H1 (cell line): ENCODE results near the gene BCL3. TPM values are rescaled to one million over a fixed set of nuclear protein-coding genes. Genes with fewer than 3 reads are reported as not detected.

Experiments
- BCL11A ChIP-seq, 2 experiments: IDR thresholded peaks; one replicate each; pipeline ENCODE4 v1.6.1; 2011; ENCODE audit warnings: low read depth in 2 of 2, low read length in 2 of 2, mild to moderate bottlenecking in 2 of 2
- CHD2 ChIP-seq: IDR thresholded peaks from 2 replicates; pipeline ENCODE4 v1.6.1; 2012; ENCODE audit warnings: low read length, improper control_type of control experiment
- CTCF ChIP-seq, 3 experiments: IDR thresholded peaks; 1 replicate in 2 of 3; 2 replicates in 1 of 3; pipeline versions ENCODE4 v1.5.1 to v1.6.1; 2011; ENCODE audit warnings: low read length in 3 of 3, mild to moderate bottlenecking in 3 of 3, inconsistent platforms in 2 of 3, low read depth in 1 of 3, moderate library complexity in 1 of 3; ENCODE audit not compliant: insufficient read depth in 1 of 3; ENCODE audit errors: control extremely low read depth in 1 of 3
- FOSL1 ChIP-seq: IDR thresholded peaks from 2 replicates; pipeline ENCODE4 v1.6.1; 2011; ENCODE audit warnings: mild to moderate bottlenecking, low read depth, low read length, moderate library complexity; ENCODE audit not compliant: insufficient read depth
- KDM1A ChIP-seq: fragments of 200-600, 300-600 bp; sonication (generic); IDR thresholded peaks from 2 replicates; pipeline ENCODE4 v1.7.1; 2016; ENCODE audit warnings: mild to moderate bottlenecking, low read length, borderline replicate concordance
- KDM4A ChIP-seq: IDR thresholded peaks from one replicate; pipeline ENCODE4 v1.7.1; 2012; ENCODE audit warnings: low read depth, mild to moderate bottlenecking, moderate library complexity, low read length, inconsistent platforms; ENCODE audit not compliant: severe bottlenecking
- MAX ChIP-seq: IDR thresholded peaks from 2 replicates; pipeline ENCODE4 v1.6.1; 2012; ENCODE audit warnings: inconsistent platforms
- POLR2AphosphoS5 ChIP-seq: IDR thresholded peaks from 2 replicates; pipeline ENCODE4 v1.6.1; 2011; ENCODE audit warnings: low read depth, low read length
- POU5F1 ChIP-seq: IDR thresholded peaks from 2 replicates; pipeline ENCODE4 v1.6.1; 2011; ENCODE audit warnings: low read depth, mild to moderate bottlenecking, low read length, moderate library complexity
- RAD21 ChIP-seq, 2 experiments: IDR thresholded peaks in 1 of 2; conservative IDR thresholded peaks in 1 of 2; 2 replicates each; pipeline ENCODE4 v1.6.1; 2011; ENCODE audit warnings: low read depth in 2 of 2, low read length in 2 of 2, improper control_type of control experiment in 1 of 2, inconsistent platforms in 1 of 2, mild to moderate bottlenecking in 1 of 2, moderate library complexity in 1 of 2
- RBBP5 ChIP-seq: IDR thresholded peaks from 2 replicates; pipeline ENCODE4 v1.7.1; 2012; ENCODE audit warnings: low read depth, mild to moderate bottlenecking, inconsistent platforms, low read length, moderate library complexity, borderline replicate concordance
- TAF1 ChIP-seq: IDR thresholded peaks from 2 replicates; pipeline ENCODE4 v1.6.1; 2011; ENCODE audit warnings: mild to moderate bottlenecking, low read depth, low read length
- TCF12 ChIP-seq: IDR thresholded peaks from 2 replicates; pipeline ENCODE4 v1.6.1; 2011; ENCODE audit warnings: low read depth, mild to moderate bottlenecking, low read length
- polyA plus RNA-seq, 7 experiments: library from polyadenylated mRNA; depleted of rRNA in 3 of 7; stranded (reverse) in 5 of 7; unstranded in 2 of 7; fragments of >200 nt in 5 of 7; fragments of 200-250 nt in 2 of 7; gene quantifications; 1 replicate in 5 of 7; 2 replicates in 1 of 7; 4 replicates in 1 of 7; pipeline versions ENCODE4 v1.2.1 to v1.2.3, GENCODE V29; 2011 to 2013; ENCODE audit warnings: missing spikeins in 2 of 7, mixed read lengths in 2 of 7
- total RNA-seq: library from RNA; stranded (reverse); fragmentation: NEBNext Ultra II Directional; extraction: Animal tissue kit (Norgen Biotek cat#: 25700); gene quantifications from 2 replicates; pipeline ENCODE4 v1.2.1, GENCODE V29; 2021
- TF ChIP-seq, protein P1 (sequence below): IDR thresholded peaks from 2 replicates; pipeline ENCODE4 v1.6.1; 2011; ENCODE audit warnings: low read depth, mild to moderate bottlenecking, low read length; ENCODE audit not compliant: insufficient read depth
- TF ChIP-seq, protein P2 (sequence below): IDR thresholded peaks from 2 replicates; pipeline ENCODE4 v1.6.1; 2011; ENCODE audit warnings: low read length, improper control_type of control experiment
- TF ChIP-seq, protein P3 (sequence below): IDR thresholded peaks from 2 replicates; pipeline ENCODE4 v1.6.1; 2012; ENCODE audit warnings: low read length, inconsistent platforms

The BCL3 gene
- total and polyA plus RNA-seq, 2 of the 8 experiments (the other 6 are each of a cell fraction or from before 2014, with no cell fraction given): 0.88 to 2.4 TPM

- TF ChIP-seq CTCF (IDR thresholded peaks at IDR 0.05; ENCODE audit: control extremely low read depth in 1 of 3, insufficient read depth in 1 of 3, low read depth in 1 of 3, low read length in 3 of 3) (peak in 1 of 3 experiments; percentile 5; a peak in 1 of 4 replicates), TAF1 (0 out of 2 replicates have a peak, but pooled peaks have one; percentile 39), KDM1A (peak; percentile 93; the same call in 1 of the 2 replicates), RBBP5 (peak; percentile 65; the same call in 1 of the 2 replicates), RAD21 (IDR thresholded peaks at IDR 0.05 in 1 of 2, conservative IDR thresholded peaks at IDR 0.05 in 1 of 2; ENCODE audit: low read depth in 2 of 2, low read length in 2 of 2) (no peak), POLR2AphosphoS5 (no peak), MAX (no peak), CHD2 (no peak), TCF12 (no peak), POU5F1 (no peak), KDM4A (no peak), BCL11A (IDR thresholded peaks at IDR 0.05; ENCODE audit: low read depth in 2 of 2, low read length in 2 of 2) (no peak), FOSL1 (no peak)
- TF ChIP-seq, protein P1, sequence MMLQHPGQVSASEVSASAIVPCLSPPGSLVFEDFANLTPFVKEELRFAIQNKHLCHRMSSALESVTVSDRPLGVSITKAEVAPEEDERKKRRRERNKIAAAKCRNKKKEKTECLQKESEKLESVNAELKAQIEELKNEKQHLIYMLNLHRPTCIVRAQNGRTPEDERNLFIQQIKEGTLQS: no peak
- TF ChIP-seq, protein P2, sequence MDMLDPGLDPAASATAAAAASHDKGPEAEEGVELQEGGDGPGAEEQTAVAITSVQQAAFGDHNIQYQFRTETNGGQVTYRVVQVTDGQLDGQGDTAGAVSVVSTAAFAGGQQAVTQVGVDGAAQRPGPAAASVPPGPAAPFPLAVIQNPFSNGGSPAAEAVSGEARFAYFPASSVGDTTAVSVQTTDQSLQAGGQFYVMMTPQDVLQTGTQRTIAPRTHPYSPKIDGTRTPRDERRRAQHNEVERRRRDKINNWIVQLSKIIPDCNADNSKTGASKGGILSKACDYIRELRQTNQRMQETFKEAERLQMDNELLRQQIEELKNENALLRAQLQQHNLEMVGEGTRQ: no peak
- TF ChIP-seq, protein P3, sequence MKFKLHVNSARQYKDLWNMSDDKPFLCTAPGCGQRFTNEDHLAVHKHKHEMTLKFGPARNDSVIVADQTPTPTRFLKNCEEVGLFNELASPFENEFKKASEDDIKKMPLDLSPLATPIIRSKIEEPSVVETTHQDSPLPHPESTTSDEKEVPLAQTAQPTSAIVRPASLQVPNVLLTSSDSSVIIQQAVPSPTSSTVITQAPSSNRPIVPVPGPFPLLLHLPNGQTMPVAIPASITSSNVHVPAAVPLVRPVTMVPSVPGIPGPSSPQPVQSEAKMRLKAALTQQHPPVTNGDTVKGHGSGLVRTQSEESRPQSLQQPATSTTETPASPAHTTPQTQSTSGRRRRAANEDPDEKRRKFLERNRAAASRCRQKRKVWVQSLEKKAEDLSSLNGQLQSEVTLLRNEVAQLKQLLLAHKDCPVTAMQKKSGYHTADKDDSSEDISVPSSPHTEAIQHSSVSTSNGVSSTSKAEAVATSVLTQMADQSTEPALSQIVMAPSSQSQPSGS: no peak
Measured at GRCh38 chr19:44718441-44719261, 29.9 kb upstream of the BCL3 start (continued).
